ENCODE data around the gene CHMP6.

GRCh38 chr17:80960797-80961452 lies 30.7 kb upstream of the CHMP6 start:
- TF ChIP-seq CTCF (IDR thresholded peaks at IDR 0.05) (no peak), ZFX (IDR thresholded peaks at IDR 0.05; ENCODE audit: borderline replicate concordance) (no peak)

Data from 22Rv1 (cell line).